GM19035 (cell line): ENCODE results near the gene GPR26.

Experiments used
- ATAC-seq: cut with Tn5 transposase; IDR thresholded peaks from one replicate; pipeline ENCODE4 v1.9.1; 2021; ENCODE audit not compliant: unreplicated experiment

Gene GPR26

GRCh38 chr10:123645615-123646014 is 20.5 kb upstream of the GPR26 start:
- ATAC-seq: no peak

- ATAC-seq: no peak
These were observed 17.6 kb upstream of the GPR26 start for GRCh38 chr10:123648595-123648994.

GRCh38 chr10:123649676-123650075 is 16.5 kb upstream of the GPR26 start:
- ATAC-seq: no peak

- ATAC-seq: no peak
These were observed 14.6 kb upstream of the GPR26 start for GRCh38 chr10:123651421-123652047.

- no peak for ATAC-seq
These were observed 10.4 kb upstream of the GPR26 start for GRCh38 chr10:123655751-123656150.

GRCh38 chr10:123663522-123663921 is 2.6 kb upstream of the GPR26 start:
- ATAC-seq: no peak

- no peak for ATAC-seq
These were observed 466 bp upstream of the GPR26 start for GRCh38 chr10:123665491-123666286.

- no peak for ATAC-seq
These were observed 3.7 kb downstream of the GPR26 start for GRCh38 chr10:123669886-123670285.

- no peak for ATAC-seq
These were observed 7.0 kb downstream of the GPR26 start for GRCh38 chr10:123673198-123673597.

- no peak for ATAC-seq
These were observed 8.6 kb downstream of the GPR26 start for GRCh38 chr10:123674741-123675140.

GRCh38 chr10:123675811-123676210 is 9.7 kb downstream of the GPR26 start:
- ATAC-seq: no peak

GRCh38 chr10:123677556-123677955 is 11.4 kb downstream of the GPR26 start:
- no peak for ATAC-seq

GRCh38 chr10:123678376-123678775 is 12.2 kb downstream of the GPR26 start:
- ATAC-seq: no peak

GRCh38 chr10:123681285-123681684 is 15.1 kb downstream of the GPR26 start:
- no peak for ATAC-seq

GRCh38 chr10:123682477-123682876 is 16.3 kb downstream of the GPR26 start:
- no peak for ATAC-seq

- ATAC-seq: no peak
These were observed 17.3 kb downstream of the GPR26 start for GRCh38 chr10:123683459-123683858.

- no peak for ATAC-seq
These were observed 17.7 kb downstream of the GPR26 start for GRCh38 chr10:123683865-123684264.

GRCh38 chr10:123685260-123685659 is 19.1 kb downstream of the GPR26 start:
- ATAC-seq: no peak

GRCh38 chr10:123687758-123688157 is 21.6 kb downstream of the GPR26 start:
- no peak for ATAC-seq

- ATAC-seq: no peak
These were observed 23.7 kb downstream of the GPR26 start for GRCh38 chr10:123689880-123690279.

- ATAC-seq: no peak
These were observed 37.1 kb downstream of the GPR26 start for GRCh38 chr10:123703195-123703790.

- ATAC-seq: no peak
These were observed 37.9 kb downstream of the GPR26 start for GRCh38 chr10:123704076-123704475.
